ENCODE data around the gene NUCKS1. TPM values are rescaled to one million over a fixed set of nuclear protein-coding genes. Genes with fewer than 3 reads are reported as not detected.
A peak's percentile ranks its signal among the peaks of the same experiment; 100 is the strongest.

The NUCKS1 gene
- total and polyA plus RNA-seq, 2 of the 8 experiments (the other 6 are each of a cell fraction or from before 2014, with no cell fraction given), result 126 to 461 TPM

DNA sequence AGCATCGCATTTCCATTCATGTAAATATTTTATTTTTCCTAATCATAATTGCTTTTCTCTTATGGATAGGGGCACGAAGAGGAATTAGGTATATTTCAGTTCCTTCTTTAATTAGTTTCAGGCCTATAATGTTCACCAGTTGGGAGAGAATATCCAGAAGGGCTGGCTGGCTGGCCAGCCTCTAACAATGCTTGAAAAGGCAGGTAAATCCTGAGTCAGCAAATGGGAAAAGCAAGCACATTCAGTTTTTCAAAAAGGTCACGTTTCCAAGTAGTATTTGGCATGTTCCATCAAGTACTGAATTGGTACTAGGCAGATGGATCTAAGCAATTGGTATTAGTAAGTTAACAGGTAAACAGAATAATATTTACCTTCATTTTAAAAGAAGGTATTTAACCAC, 17.3 kb upstream of the NUCKS1 start:
- DNase-seq (ENCODE audit: low read depth in 1 of 2, low spot score in 2 of 2) (no peak), FAIRE-seq (no peak)
- H3K79me2 ChIP-seq (ENCODE audit: control insufficient read depth in 1 of 2, insufficient read depth in 2 of 2, low read length in 2 of 2), result no peaks in the 10 kb centered on the region
- no peak overlapping the region for H4K5ac ChIP-seq (ENCODE audit: insufficient read length, low read depth, low read length)
- no peak overlapping the region for H4K91ac ChIP-seq (replicated peaks; ENCODE audit: insufficient read length, low read length)
- H3K9me3 ChIP-seq (ENCODE audit: insufficient read depth in 2 of 2, low read depth in 1 of 2, low read length in 1 of 2), result no peaks in the 10 kb centered on the region
- H2BK20ac ChIP-seq (ENCODE audit: low read length), result no peak overlapping the region
- H3K23me2 ChIP-seq (ENCODE audit: low read depth, low read length), result no peaks in the 10 kb centered on the region
- H2AFZ ChIP-seq (ENCODE audit: low read length), result no peak overlapping the region
- CTCF ChIA-PET (ENCODE audit: partially characterized antibody), result no interaction called here
- H4K8ac ChIP-seq (ENCODE audit: extremely low read depth, insufficient read depth, low read length), result no peak overlapping the region
- no peak overlapping the region for H3K18ac ChIP-seq (ENCODE audit: extremely low read depth, low read length)
- H2AK5ac ChIP-seq (ENCODE audit: low read depth, low read length), result no peak overlapping the region
- no peak overlapping the region for H2BK15ac ChIP-seq (ENCODE audit: low read length)
- no peaks in the 10 kb centered on the region for H4K20me1 ChIP-seq (replicated peaks in 1 of 2; ENCODE audit: control insufficient read depth in 1 of 2, insufficient read depth in 2 of 2, low read length in 2 of 2)
- H3K23ac ChIP-seq (ENCODE audit: insufficient read length), result no peak overlapping the region
- no peak overlapping the region for H2BK12ac ChIP-seq (ENCODE audit: low read depth, low read length)
- no peak overlapping the region for H2BK5ac ChIP-seq (ENCODE audit: low read depth, low read length)
- H3K27me3 ChIP-seq (replicated peaks in 1 of 4; ENCODE audit: control insufficient read depth in 3 of 4, extremely low read depth in 1 of 4, insufficient read depth in 3 of 4, low read length in 3 of 4), result no peaks in the 10 kb centered on the region
- no peak overlapping the region for H3K4ac ChIP-seq (replicated peaks; ENCODE audit: insufficient read length, low read depth, low read length)
- H3K79me1 ChIP-seq (ENCODE audit: low read depth, low read length), result no peaks in the 10 kb centered on the region
- no peak overlapping the region for H3K27ac ChIP-seq (ENCODE audit: low read depth, low read length)
- no peak overlapping the region for H3K4me3 ChIP-seq (ENCODE audit: extremely low read depth in 1 of 4, insufficient read depth in 2 of 4, low read depth in 3 of 4, low read length in 4 of 4)
- no peak overlapping the region for H3K56ac ChIP-seq (replicated peaks; ENCODE audit: insufficient read length, low read depth, low read length)
- POLR2A ChIA-PET (ENCODE audit: partially characterized antibody), result no interaction called here
- no peak overlapping the region for H3K14ac ChIP-seq (ENCODE audit: insufficient read length)
- H3K4me2 ChIP-seq (ENCODE audit: insufficient read depth in 1 of 2, low read depth in 2 of 2, low read length in 2 of 2), result no peak overlapping the region
- no peak overlapping the region for H2BK120ac ChIP-seq (replicated peaks; ENCODE audit: low read depth, low read length)
- H3K36me3 ChIP-seq (ENCODE audit: control insufficient read depth in 2 of 4, insufficient read depth in 4 of 4, low read length in 3 of 4), result no peaks in the 10 kb centered on the region
- no peak overlapping the region for H3K9ac ChIP-seq (replicated peaks in 1 of 4; ENCODE audit: extremely low read depth in 1 of 4, low read depth in 3 of 4, low read length in 3 of 4)
- H3K4me1 ChIP-seq (replicated peaks in 1 of 4; ENCODE audit: control insufficient read depth in 3 of 4, insufficient read depth in 4 of 4, low read length in 3 of 4), result no peaks in the 10 kb centered on the region
- WGBS, 2 experiments (ENCODE audit: extremely low coverage in 1 of 2, insufficient coverage in 1 of 2, insufficient read length in 1 of 2, insufficient replicate concordance in 2 of 2, low coverage in 1 of 2, low lambda C conversion rate in 2 of 2, missing lambda C conversion rate in 1 of 2), result 88% methylated on average over 3 of the region's 3 CpGs; no CpG with 5 or more reads in 1 of the 2 experiments
- TF ChIP-seq MAFK (IDR thresholded peaks at IDR 0.05; ENCODE audit: low read depth, low read length), result peak; percentile 63; the same call in 1 of the 2 replicates

Measured in H1 (cell line).